ENCODE results near the gene BTBD6.

Gene BTBD6

GRCh38 chr14:105267820-105268548 is 19.7 kb downstream of the BTBD6 start:
- in situ Hi-C loops (cut with HindIII; ENCODE audit: low sequenced_read_pairs), result no loop called here

- in situ Hi-C loops (cut with HindIII; ENCODE audit: low sequenced_read_pairs), result no loop called here
Observed at GRCh38 chr14:105268736-105269354, 20.5 kb downstream of the BTBD6 start.

GRCh38 chr14:105269405-105269804 is 21.1 kb downstream of the BTBD6 start:
- in situ Hi-C loops (cut with HindIII; ENCODE audit: low sequenced_read_pairs), result no loop called here

GRCh38 chr14:105271224-105271890 is 23.0 kb downstream of the BTBD6 start:
- in situ Hi-C loops (cut with HindIII; ENCODE audit: low sequenced_read_pairs), result no loop called here

DNA sequence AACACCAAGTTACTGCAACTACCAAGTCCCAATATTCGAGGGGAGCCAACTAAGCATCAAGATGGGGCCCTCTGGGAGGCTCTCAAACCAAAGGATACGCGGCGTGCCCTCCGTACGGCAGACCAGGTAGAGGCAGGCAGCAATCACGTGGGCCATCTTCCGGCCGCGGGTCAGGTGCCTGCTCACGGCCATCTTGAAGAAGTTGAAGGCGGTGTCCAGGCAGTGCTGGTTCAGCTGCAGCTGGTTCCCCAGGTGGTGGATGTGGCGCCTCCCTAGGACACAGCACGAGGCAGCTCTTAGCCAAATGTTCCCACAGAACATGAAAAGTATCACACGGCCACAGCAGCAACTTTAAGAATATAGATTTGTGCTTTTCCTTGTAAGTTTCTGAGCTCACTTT is 24.3 kb downstream of the BTBD6 start:
- in situ Hi-C loops (cut with HindIII; ENCODE audit: low sequenced_read_pairs), result no loop called here

GRCh38 chr14:105273062-105273461 is 24.7 kb downstream of the BTBD6 start:
- in situ Hi-C loops (cut with HindIII; ENCODE audit: low sequenced_read_pairs), result no loop called here

- in situ Hi-C loops (cut with HindIII; ENCODE audit: low sequenced_read_pairs), result loop anchor here (5.0 to 25.0 kb wide), 2 partner anchors 83 to 87 kb away; partner anchors contain the start of gene NUDT14
Observed at GRCh38 chr14:105274637-105275036, 26.3 kb downstream of the BTBD6 start.

- in situ Hi-C loops (cut with HindIII; ENCODE audit: low sequenced_read_pairs), result loop anchor here (5.0 to 25.0 kb wide), 2 partner anchors 82 to 88 kb away; partner anchors contain the start of gene NUDT14
Observed at GRCh38 chr14:105275267-105275946, 27.1 kb downstream of the BTBD6 start.

- in situ Hi-C loops (cut with HindIII; ENCODE audit: low sequenced_read_pairs), result loop anchor here (5.0 to 25.0 kb wide), 2 partner anchors 80 to 90 kb away; partner anchors contain the start of gene NUDT14
Observed at GRCh38 chr14:105277448-105277847, 29.1 kb downstream of the BTBD6 start.

GRCh38 chr14:105279642-105280361 is 31.5 kb downstream of the BTBD6 start:
- in situ Hi-C loops (cut with HindIII; ENCODE audit: low sequenced_read_pairs), result loop anchor here (5.0 to 25.0 kb wide), 2 partner anchors 77 to 93 kb away; partner anchors contain the start of gene NUDT14

DNA sequence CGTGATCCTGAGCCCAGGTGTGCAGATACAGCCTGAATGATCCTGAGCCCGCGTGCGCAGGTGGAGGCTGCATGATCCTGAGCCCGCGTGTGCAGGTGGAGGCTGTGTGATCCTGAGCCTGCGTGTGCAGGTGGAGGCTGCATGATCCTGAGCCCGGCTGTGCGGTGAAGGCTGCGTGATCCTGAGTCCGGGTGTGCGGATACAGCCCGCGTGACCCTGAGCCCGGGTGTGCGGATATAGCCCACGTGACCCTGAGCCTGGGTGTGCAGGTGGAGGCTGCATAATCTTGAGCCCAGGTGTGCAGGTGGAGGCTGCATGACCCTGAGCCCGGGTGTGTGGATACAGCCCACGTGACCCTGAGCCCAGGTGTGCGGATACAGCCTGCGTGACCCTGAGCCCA is 32.2 kb downstream of the BTBD6 start:
- in situ Hi-C loops (cut with HindIII; ENCODE audit: low sequenced_read_pairs), result loop anchor here (25.0 kb wide), 1 partner anchor 93 kb away; the partner anchor contains the start of gene NUDT14

DNA sequence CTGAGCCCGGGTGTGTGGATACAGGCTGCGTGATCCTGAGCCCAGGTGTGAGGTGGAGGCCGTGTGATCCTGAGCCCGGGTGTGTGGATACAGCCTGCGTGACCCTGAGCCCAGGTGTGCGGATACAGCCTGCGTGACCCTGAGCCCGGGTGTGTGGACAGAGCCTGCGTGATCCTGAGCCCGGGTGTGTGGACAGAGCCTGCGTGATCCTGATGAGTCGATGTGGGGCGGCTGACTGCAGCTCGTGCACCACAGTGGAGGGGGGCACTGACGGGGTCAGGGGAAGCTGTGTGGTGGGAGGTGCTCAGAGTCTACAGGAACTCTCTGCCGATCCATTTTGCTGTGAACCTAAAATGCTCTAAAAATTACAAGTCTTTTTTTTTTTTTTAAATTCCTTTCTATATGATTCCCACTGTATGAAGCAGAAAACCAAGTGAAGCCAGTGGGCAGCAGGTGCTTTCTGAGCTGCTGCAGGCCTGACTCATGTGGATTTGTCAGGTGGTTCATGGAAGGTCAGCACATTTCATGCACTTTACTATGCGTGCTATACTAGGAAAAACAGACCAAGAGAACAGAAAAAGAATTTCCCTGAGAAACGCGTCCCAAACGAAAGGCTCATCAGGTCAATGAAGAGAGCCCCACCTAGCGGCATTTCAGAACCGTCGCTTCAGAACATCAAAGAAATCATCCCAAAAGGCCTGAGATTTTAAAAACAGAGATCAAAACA is 33.2 kb downstream of the BTBD6 start:
- in situ Hi-C loops (cut with HindIII; ENCODE audit: low sequenced_read_pairs), result loop anchor here (25.0 kb wide), 1 partner anchor 94 kb away; the partner anchor contains the start of gene NUDT14

DNA sequence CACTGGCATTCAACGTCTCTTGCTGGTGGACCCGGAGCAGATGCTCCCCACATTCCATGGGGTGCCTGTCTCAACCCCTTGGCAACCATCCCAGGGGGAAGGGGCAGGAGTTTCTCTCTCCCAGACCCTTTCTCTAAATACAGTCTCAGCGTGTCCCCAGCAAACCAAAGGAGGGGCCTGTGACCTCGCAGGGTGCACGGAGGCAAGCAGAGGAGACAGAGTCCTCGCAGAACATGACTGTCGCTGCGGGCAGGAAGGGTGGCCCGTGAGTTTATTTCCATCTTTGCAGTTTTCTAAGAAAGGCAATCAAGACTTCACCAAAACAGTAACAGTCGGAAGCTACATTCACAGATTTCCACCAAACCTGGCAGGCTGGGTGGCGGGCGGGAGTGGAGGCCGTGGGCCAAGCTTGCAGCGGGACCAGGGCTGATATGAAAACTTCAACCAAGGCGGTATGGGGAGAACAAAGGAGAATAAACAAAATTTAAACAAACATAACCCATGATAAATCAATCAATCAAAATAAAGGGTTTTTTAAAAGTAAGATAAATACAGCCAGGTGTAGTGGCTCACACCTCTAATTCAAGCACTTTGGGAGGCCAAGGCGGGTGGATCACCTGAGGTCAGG is 33.9 kb downstream of the BTBD6 start:
- in situ Hi-C loops (cut with HindIII; ENCODE audit: low sequenced_read_pairs), result loop anchor here (25.0 kb wide), 1 partner anchor 95 kb away; the partner anchor contains the start of gene NUDT14

GRCh38 chr14:105283028-105283427 is 34.7 kb downstream of the BTBD6 start:
- in situ Hi-C loops (cut with HindIII; ENCODE audit: low sequenced_read_pairs), result loop anchor here (25.0 kb wide), 1 partner anchor 96 kb away; the partner anchor contains the start of gene NUDT14

- in situ Hi-C loops (cut with HindIII; ENCODE audit: low sequenced_read_pairs), result loop anchor here (25.0 kb wide), 1 partner anchor 97 kb away; the partner anchor contains the start of gene NUDT14
Observed at GRCh38 chr14:105283899-105284298, 35.6 kb downstream of the BTBD6 start.

DNA sequence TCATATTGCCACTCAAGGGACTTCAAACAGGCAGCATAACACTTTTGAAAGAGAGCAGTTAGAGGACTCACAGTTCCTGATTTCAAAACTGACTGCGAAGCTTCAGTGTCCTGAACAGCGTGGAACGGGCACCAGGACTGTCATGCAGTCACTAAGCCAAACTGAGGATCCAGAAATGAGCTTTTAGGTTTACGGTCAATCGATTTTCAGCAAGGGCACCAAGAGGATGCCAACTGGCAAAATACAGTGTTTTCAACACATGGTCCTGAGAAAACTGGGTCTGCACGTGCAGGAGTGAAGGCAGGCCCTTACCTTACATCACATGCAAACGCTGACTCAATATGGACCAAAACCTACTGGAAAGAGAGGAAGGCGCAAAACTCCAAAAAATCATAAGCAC is 36.8 kb downstream of the BTBD6 start:
- in situ Hi-C loops (cut with HindIII; ENCODE audit: low sequenced_read_pairs), result loop anchor here (25.0 kb wide), 1 partner anchor 98 kb away; the partner anchor contains the start of gene NUDT14

DNA sequence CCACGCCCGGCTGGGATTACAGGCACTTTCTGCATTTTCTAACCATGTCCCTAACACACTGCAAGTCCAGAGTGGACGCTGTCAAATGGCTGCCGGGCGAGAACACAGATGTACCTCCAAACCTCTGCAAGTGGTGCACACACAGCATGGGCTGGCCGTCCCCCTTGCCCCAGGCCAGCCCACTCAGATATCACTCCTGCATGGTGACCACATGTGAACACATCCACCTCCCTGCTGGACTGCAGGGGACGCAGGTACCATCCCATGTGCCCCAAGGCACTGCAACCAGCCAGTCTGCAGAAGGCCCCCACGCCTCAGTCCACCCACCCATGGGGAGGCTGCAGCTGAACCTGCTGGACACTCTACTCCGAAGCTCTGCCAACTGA is 38.4 kb downstream of the BTBD6 start:
- in situ Hi-C loops (cut with HindIII; ENCODE audit: low sequenced_read_pairs), result loop anchor here (25.0 kb wide), 1 partner anchor 99 kb away; the partner anchor contains the start of gene NUDT14

GRCh38 chr14:105287249-105288102 is 39.1 kb downstream of the BTBD6 start:
- in situ Hi-C loops (cut with HindIII; ENCODE audit: low sequenced_read_pairs), result loop anchor here (25.0 kb wide), 1 partner anchor 100 kb away; the partner anchor contains the start of gene NUDT14
